Thymus (tissue), 14 donors: Measurements from ENCODE around the gene DHRS9. TPM values are rescaled to one million over a fixed set of nuclear protein-coding genes. Genes with fewer than 3 reads are reported as not detected.

ENCODE experiments used
- DNase-seq, 9 donors: peaks; one replicate each; pipeline ENCODE4 v3.0.0-alpha.2; 2013; ENCODE audit warnings: low spot score in 9 of 9, low read depth in 6 of 9, missing footprints in 1 of 9
- H3K27ac ChIP-seq, 2 donors: one replicate each; pipeline ENCODE4 v1.5.1; 2013; ENCODE audit warnings: control low read depth in 1 of 2, low read depth in 1 of 2, low read length in 1 of 2, mild to moderate bottlenecking in 1 of 2, moderate library complexity in 1 of 2
- H3K27me3 ChIP-seq, 2 donors: one replicate each; pipeline ENCODE4 v1.5.1; 2013; ENCODE audit warnings: low read length in 1 of 2; ENCODE audit not compliant: control insufficient read depth in 2 of 2, insufficient read depth in 1 of 2
- H3K36me3 ChIP-seq, 2 donors: one replicate each; pipeline ENCODE4 v1.5.1; 2013; ENCODE audit warnings: low read length in 1 of 2, mild to moderate bottlenecking in 1 of 2, moderate library complexity in 1 of 2; ENCODE audit not compliant: control insufficient read depth in 2 of 2, insufficient read depth in 2 of 2
- H3K4me1 ChIP-seq, 2 donors: one replicate each; pipeline ENCODE4 v1.5.1; 2013; ENCODE audit warnings: low read length in 2 of 2; ENCODE audit not compliant: control insufficient read depth in 2 of 2, insufficient read depth in 2 of 2
- H3K4me3 ChIP-seq, 2 donors: one replicate each; pipeline ENCODE4 v1.5.1; 2013; ENCODE audit warnings: low read length in 2 of 2, control low read depth in 1 of 2, mild to moderate bottlenecking in 1 of 2
- H3K9me3 ChIP-seq, 2 donors: one replicate each; pipeline ENCODE4 v1.5.1; 2013; ENCODE audit warnings: low read length in 1 of 2, mild to moderate bottlenecking in 1 of 2; ENCODE audit not compliant: control insufficient read depth in 2 of 2, insufficient read depth in 1 of 2
- WGBS: extraction: QIAGEN DNeasy Blood & Tissue Kit; methylation state at CpG from one replicate; pipeline ENCODE4 v1.1.7; 2013; 5-methylcytosine and 5-hydroxymethylcytosine counted together
- long read RNA-seq, 10 donors: transcript quantifications; one replicate each; lab custom pipeline, GENCODE V29; 2026
- polyA plus RNA-seq: library from polyadenylated mRNA; stranded (reverse); fragments of 200-250 nt; gene quantifications from one replicate; pipeline ENCODE4 v1.2.3, GENCODE V29; 2013
- total RNA-seq: library from RNA; stranded (reverse); fragments of 120-200 nt; gene quantifications from one replicate; pipeline ENCODE4 v1.2.4, GENCODE V29; 2013
- donor health status: healthy.

DHRS9 gene
- total RNA-seq (0.85 TPM), polyA plus RNA-seq (3.1 TPM)
- long read RNA-seq, donor 1: 0 reads
- long read RNA-seq, donor 2: 0 reads
- long read RNA-seq, donor 3: 0 reads
- long read RNA-seq, donor 4: 0 reads
- long read RNA-seq, donor 5, partial matches to known transcripts: 0 of 1 reads
- long read RNA-seq, donor 5, other reads (novel, unspliced or antisense): 0 of 1 reads
- long read RNA-seq, donor 6: 0 reads
- long read RNA-seq, donor 7: 0 reads
- long read RNA-seq, donor 8: 0 reads
- long read RNA-seq, donor 9: 0 reads
- long read RNA-seq, donor 10: 0 reads

- Histone ChIP-seq H3K27me3 (no peaks in the 10 kb centered on the region), H3K27ac (no peak within 1 kb of the TSS), H3K4me1 (no peaks in the 10 kb centered on the region), H3K4me3 (no peak within 1 kb of the TSS), H3K9me3 (peaks cover 0 to 3% of the 10 kb centered on the region in 2 donors), H3K36me3 (no peaks in the 10 kb centered on the region)
- no peak for DNase-seq
- 91% methylated on average over 5 of the region's 5 CpGs for WGBS
Measured at GRCh38 chr2:169069341-169069740, at the start of gene DHRS9. Gene DHRS9, plus strand, starts transcription at chr2:169069563. Its CDS starts 12,019 bp downstream, at chr2:169081582.

DNA sequence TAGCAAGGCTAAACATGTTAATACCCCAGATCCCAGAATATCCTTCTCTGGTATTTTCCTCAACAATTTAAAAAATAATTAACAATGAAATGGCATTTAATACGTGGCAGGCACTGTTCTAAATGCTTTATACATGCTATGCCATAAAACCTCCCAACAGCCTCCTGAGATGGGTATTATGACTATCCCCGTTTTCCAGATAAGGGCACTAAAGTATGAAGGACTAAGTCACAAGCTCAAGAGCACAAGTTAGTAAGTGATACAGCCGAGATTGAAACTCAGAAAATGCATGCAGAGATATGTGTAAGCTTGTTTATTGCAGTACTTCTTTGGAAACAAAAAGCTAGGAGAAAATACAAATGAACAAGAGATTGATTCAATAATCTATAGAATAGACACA, 46.2 kb upstream of the DHRS9 start:
- 96% methylated on average over 3 of the region's 3 CpGs for WGBS
- Histone ChIP-seq H3K4me3 (no peak overlapping the region), H3K4me1 (peaks cover 0 to 4% of the 10 kb centered on the region in 2 donors), H3K9me3 (no peaks in the 10 kb centered on the region), H3K27ac (no peak overlapping the region), H3K27me3 (no peaks in the 10 kb centered on the region), H3K36me3 (no peaks in the 10 kb centered on the region)
- DNase-seq: no peak

GRCh38 chr2:169026056-169026455, 43.3 kb upstream of the DHRS9 start:
- Histone ChIP-seq H3K9me3 (no peaks in the 10 kb centered on the region), H3K27ac (no peak overlapping the region), H3K27me3 (no peaks in the 10 kb centered on the region), H3K36me3 (no peaks in the 10 kb centered on the region), H3K4me3 (no peak overlapping the region), H3K4me1 (peaks cover 0 to 4% of the 10 kb centered on the region in 2 donors)
- DNase-seq: no peak
- 95% methylated on average over 1 of the region's 1 CpG for WGBS

GRCh38 chr2:169027234-169027633, 42.1 kb upstream of the DHRS9 start:
- no peak for DNase-seq
- WGBS: 96% methylated on average over 3 of the region's 3 CpGs

GRCh38 chr2:169029341-169029740, 40.0 kb upstream of the DHRS9 start:
- H3K9me3 ChIP-seq: no peaks in the 10 kb centered on the region
- no peak overlapping the region for H3K4me3 ChIP-seq
- no peaks in the 10 kb centered on the region for H3K36me3 ChIP-seq
- no peak for DNase-seq
- H3K27ac ChIP-seq: no peak overlapping the region
- peaks cover 0 to 4% of the 10 kb centered on the region in 2 donors for H3K4me1 ChIP-seq
- 96% methylated on average over 5 of the region's 5 CpGs for WGBS
- no peaks in the 10 kb centered on the region for H3K27me3 ChIP-seq

More at GRCh38 chr2:169027234-169027633, 42.1 kb upstream of the DHRS9 start:
- H3K27me3 ChIP-seq: no peaks in the 10 kb centered on the region
- H3K4me3 ChIP-seq: no peak overlapping the region
- no peak overlapping the region for H3K27ac ChIP-seq
- H3K9me3 ChIP-seq: no peaks in the 10 kb centered on the region
- H3K36me3 ChIP-seq: no peaks in the 10 kb centered on the region
- peaks cover 0 to 4% of the 10 kb centered on the region in 2 donors for H3K4me1 ChIP-seq

GRCh38 chr2:169031202-169031601, 38.2 kb upstream of the DHRS9 start, which contains the start of gene ABCB11:
Gene ABCB11, minus strand, starts transcription at chr2:169031324. Its CDS starts 13,199 bp downstream, at chr2:169018125.
- DNase-seq: no peak
- Histone ChIP-seq H3K9me3 (no peaks in the 10 kb centered on the region), H3K4me3 (no peak within 1 kb of the TSS), H3K36me3 (no peaks in the 10 kb centered on the region), H3K27ac (no peak within 1 kb of the TSS), H3K4me1 (no peaks in the 10 kb centered on the region), H3K27me3 (no peaks in the 10 kb centered on the region)
- WGBS: 95% methylated on average over 3 of the region's 3 CpGs

DNA sequence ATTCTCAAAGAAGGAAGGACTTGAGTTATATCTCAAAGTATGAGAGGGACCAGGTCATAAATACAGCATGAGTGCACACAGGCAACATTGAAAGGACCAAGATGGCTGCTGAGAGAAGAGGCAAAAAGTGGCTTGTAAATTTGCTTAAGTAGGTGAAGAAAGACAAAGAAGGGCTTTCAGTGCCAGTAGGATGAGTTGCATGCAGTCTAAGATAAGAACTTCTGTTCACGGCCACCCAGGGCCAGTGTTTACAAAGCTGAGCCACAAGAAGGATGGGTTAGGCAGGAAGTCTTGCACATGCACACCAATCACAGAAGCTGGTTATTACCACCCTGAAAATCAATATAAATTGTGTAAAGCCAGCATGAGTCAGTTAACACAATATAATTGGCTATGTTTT, 35.1 kb upstream of the DHRS9 start:
- no peak for DNase-seq
- Histone ChIP-seq H3K27ac (no peak overlapping the region), H3K36me3 (no peaks in the 10 kb centered on the region), H3K9me3 (no peaks in the 10 kb centered on the region), H3K4me3 (no peak overlapping the region), H3K27me3 (no peaks in the 10 kb centered on the region), H3K4me1 (no peaks in the 10 kb centered on the region)
- 74% methylated on average over 1 of the region's 1 CpG for WGBS

DNA sequence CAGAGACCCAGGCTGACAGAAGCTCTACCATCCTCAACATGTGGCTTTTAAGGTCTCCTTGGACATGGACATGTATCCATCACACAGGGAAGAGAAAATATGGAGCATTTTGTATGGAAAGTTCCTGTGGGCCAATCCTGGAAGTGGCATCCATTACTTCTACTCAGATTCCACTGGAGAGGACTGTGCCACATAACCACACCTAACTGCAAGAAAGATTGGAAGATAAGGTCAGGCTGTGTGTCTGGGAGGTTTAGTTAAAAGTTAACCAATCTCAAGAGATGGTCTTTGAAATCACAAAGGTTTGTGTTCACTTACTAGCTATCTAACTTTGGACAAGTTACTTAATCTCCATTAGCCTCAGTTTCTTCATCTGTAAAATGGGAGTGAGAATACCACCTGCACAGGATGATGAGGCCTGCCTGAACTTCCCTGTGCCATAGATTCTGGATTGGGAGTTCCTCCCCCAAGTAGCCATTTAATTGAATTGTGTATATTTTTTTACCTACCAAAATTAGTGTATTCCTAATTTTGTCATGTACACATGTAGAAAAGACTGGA, 34.3 kb upstream of the DHRS9 start:
- H3K27me3 ChIP-seq: no peaks in the 10 kb centered on the region
- H3K4me3 ChIP-seq: no peak overlapping the region
- DNase-seq: no peak
- H3K27ac ChIP-seq: no peak overlapping the region
- no peaks in the 10 kb centered on the region for H3K9me3 ChIP-seq
- no peaks in the 10 kb centered on the region for H3K4me1 ChIP-seq
- no peaks in the 10 kb centered on the region for H3K36me3 ChIP-seq

DNA sequence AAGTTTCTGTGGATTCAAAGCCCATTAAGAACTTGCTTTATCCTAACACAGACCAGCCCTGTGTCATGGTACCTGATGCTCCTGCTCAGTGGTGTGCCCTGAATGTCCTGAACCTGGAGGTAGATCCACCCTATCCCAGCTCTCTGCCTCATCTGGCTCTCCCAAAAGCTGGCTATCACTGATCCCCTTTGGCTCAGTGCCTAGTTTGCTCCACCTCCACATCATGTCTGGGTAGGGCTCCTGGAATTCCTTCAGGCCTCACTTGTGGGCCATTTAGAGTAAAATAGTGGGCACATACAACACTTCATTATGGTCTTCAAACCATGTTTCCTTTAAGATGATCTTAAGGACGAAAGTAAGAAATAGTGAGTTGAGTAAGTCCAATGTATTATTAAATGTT, 33.5 kb upstream of the DHRS9 start:
- Histone ChIP-seq H3K9me3 (no peaks in the 10 kb centered on the region), H3K27ac (no peak overlapping the region), H3K4me1 (no peaks in the 10 kb centered on the region), H3K36me3 (no peaks in the 10 kb centered on the region), H3K27me3 (no peaks in the 10 kb centered on the region), H3K4me3 (no peak overlapping the region)
- no peak for DNase-seq
- WGBS: 93% methylated on average over 1 of the region's 1 CpG
